HG02610 (cell line): ENCODE measurements around the gene COG7.
"Not testable (repeated sequence)": the region's sequence is repeated elsewhere in the genome, so short reads cannot be mapped to it uniquely, and the experiment has no call there.

Source experiments
- ATAC-seq: cut with Tn5 transposase; IDR thresholded peaks from one replicate; pipeline ENCODE4 v1.9.1; 2021; ENCODE audit warnings: mild to moderate bottlenecking, moderate library complexity; ENCODE audit not compliant: unreplicated experiment

COG7 gene

GRCh38 chr16:23414731-23415130 is 38.3 kb downstream of the COG7 start:
- no peak for ATAC-seq

GRCh38 chr16:23410176-23410575 is 42.8 kb downstream of the COG7 start:
- ATAC-seq: no peak

- no peak for ATAC-seq
These were observed 43.5 kb downstream of the COG7 start for GRCh38 chr16:23409522-23409921.

GRCh38 chr16:23408823-23409298 is 44.1 kb downstream of the COG7 start:
- no peak for ATAC-seq

GRCh38 chr16:23408242-23408822 is 44.7 kb downstream of the COG7 start:
- no peak for ATAC-seq

- no peak for ATAC-seq
These were observed 45.4 kb downstream of the COG7 start for GRCh38 chr16:23407436-23408127.

- ATAC-seq: no peak
These were observed 46.3 kb downstream of the COG7 start for GRCh38 chr16:23406546-23407240.

- ATAC-seq: no peak
These were observed 47.0 kb downstream of the COG7 start for GRCh38 chr16:23406024-23406423.

- no peak for ATAC-seq
These were observed 49.4 kb downstream of the COG7 start for GRCh38 chr16:23403547-23403946.

GRCh38 chr16:23402100-23402499 is 50.9 kb downstream of the COG7 start:
- no peak for ATAC-seq

GRCh38 chr16:23401139-23401538 is 51.9 kb downstream of the COG7 start:
- no peak for ATAC-seq

GRCh38 chr16:23400447-23400846 is 52.5 kb downstream of the COG7 start:
- not testable (repeated sequence) for ATAC-seq

GRCh38 chr16:23398987-23399805 is 53.8 kb downstream of the COG7 start:
- ATAC-seq: no peak

- no peak for ATAC-seq
These were observed 55.5 kb downstream of the COG7 start for GRCh38 chr16:23397464-23397863.

GRCh38 chr16:23395732-23396131 is 57.3 kb downstream of the COG7 start:
- no peak for ATAC-seq

- no peak for ATAC-seq
These were observed 58.7 kb downstream of the COG7 start for GRCh38 chr16:23394141-23394831.

- ATAC-seq: no peak
These were observed 60.8 kb downstream of the COG7 start for GRCh38 chr16:23392223-23392600.

- no peak for ATAC-seq
These were observed 61.4 kb downstream of the COG7 start for GRCh38 chr16:23391381-23392222.

GRCh38 chr16:23389936-23390335 is 63.1 kb downstream of the COG7 start:
- ATAC-seq: not testable (repeated sequence)

- ATAC-seq: no peak
These were observed 63.8 kb downstream of the COG7 start for GRCh38 chr16:23389201-23389600.
